Brain microvascular endothelial cell (primary cell): ENCODE measurements around the gene PTGR3.

ENCODE experiments used
- DNase-seq: peaks from one replicate; pipeline ENCODE4 v3.0.0-alpha.2; 2020
- H3K27ac ChIP-seq: fragments of 250-450 bp; sonication (Bioruptor Pico); 2 replicates; pipeline ENCODE4 v1.5.1; 2020; ENCODE audit warnings: mild to moderate bottlenecking, moderate library complexity
- H3K27me3 ChIP-seq: fragments of 250-450 bp; sonication (Bioruptor Pico); replicated peaks from 2 replicates; pipeline ENCODE4 v1.5.1; 2020; ENCODE audit warnings: mild to moderate bottlenecking
- H3K36me3 ChIP-seq: fragments of 250-450 bp; sonication (Bioruptor Pico); replicated peaks from 2 replicates; pipeline ENCODE4 v1.5.1; 2020; ENCODE audit warnings: mild to moderate bottlenecking
- H3K4me3 ChIP-seq: 2 replicates; pipeline ENCODE4 v1.5.1; 2011; ENCODE audit warnings: low read depth, mild to moderate bottlenecking, control low read depth, low read length, moderate library complexity
- in situ Hi-C: cut with HindIII; loops from 2 replicates; pipeline ENCODE4 v1.10.0; 2017; ENCODE audit warnings: low sequenced_read_pairs, low pct_ligation_motif_present
- TF ChIP-seq, protein P1 (sequence below): IDR thresholded peaks from 2 replicates; pipeline ENCODE4 v1.5.1; 2011; ENCODE audit warnings: low read depth, mild to moderate bottlenecking, moderate library complexity, low read length, control low read depth, inconsistent platforms; ENCODE audit errors: missing control alignments

Gene PTGR3

DNA sequence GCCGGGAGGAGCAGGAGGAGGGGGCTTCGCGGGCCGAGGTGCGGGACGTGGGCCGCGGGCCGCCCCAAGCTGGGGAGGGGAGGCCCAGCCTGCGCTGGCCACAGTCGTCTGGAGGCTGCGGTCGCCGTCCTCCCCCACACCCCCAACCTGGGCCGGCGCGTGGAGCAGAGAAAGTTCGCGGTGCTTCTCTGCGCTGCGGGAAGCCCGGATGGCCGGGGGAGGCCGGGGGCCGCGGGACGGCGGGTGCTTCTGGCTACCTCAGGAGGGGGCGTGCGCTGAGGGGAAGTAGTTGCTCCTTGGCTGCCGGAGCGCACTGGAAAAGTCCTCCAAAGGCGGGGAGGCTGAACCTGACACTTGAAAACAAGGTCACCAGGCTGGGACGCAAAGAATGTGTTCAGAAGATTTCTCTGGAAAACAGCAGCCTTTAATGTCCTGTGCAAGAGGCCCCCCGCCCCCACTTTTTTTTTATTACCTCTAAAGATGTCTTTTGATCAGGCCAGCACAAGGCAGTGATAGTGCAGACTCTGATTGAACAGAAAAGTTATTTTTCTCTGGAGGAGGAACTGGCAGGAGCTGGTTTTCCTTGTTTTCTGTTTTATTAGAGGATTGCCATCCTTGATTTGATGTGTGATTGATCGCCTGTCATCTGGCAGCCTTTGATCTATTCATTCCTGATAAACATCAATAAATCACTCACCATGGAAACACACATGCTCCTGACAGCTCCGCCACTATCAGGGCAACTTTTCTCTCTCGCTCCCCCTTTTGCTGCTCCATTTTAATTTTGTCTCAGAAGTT is 3.2 kb upstream of the PTGR3 start:
- H3K27me3 ChIP-seq, result no peaks in the 10 kb centered on the region
- in situ Hi-C loops, result no loop called here
- no peak overlapping the region for H3K27ac ChIP-seq
- H3K36me3 ChIP-seq, result no peaks in the 10 kb centered on the region
- TF ChIP-seq, protein P1, sequence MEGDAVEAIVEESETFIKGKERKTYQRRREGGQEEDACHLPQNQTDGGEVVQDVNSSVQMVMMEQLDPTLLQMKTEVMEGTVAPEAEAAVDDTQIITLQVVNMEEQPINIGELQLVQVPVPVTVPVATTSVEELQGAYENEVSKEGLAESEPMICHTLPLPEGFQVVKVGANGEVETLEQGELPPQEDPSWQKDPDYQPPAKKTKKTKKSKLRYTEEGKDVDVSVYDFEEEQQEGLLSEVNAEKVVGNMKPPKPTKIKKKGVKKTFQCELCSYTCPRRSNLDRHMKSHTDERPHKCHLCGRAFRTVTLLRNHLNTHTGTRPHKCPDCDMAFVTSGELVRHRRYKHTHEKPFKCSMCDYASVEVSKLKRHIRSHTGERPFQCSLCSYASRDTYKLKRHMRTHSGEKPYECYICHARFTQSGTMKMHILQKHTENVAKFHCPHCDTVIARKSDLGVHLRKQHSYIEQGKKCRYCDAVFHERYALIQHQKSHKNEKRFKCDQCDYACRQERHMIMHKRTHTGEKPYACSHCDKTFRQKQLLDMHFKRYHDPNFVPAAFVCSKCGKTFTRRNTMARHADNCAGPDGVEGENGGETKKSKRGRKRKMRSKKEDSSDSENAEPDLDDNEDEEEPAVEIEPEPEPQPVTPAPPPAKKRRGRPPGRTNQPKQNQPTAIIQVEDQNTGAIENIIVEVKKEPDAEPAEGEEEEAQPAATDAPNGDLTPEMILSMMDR, result no peak
- no peak for DNase-seq
- H3K4me3 ChIP-seq, result peak overlapping the region; percentile 67

DNA sequence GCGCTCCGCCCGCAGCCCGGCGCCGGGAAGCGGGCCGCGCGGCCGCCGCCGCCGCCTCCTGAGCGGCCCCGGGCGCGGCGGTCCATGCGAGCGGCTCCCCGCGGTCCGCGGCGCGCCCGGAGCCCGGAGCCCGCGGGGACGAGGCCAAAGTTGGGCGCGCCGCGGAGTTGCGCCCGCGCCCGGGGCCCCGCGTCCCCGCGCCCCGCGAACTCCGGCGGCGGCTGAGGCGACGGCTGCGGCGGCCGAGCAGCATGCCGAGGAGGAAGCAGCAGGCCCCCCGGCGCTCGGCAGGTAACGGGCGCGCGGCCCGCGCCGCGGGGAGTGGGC is 2.6 kb upstream of the PTGR3 start:
- H3K4me3 ChIP-seq, result peak overlapping the region; percentile 67
- DNase-seq, result no peak
- TF ChIP-seq, protein P1, result no peak
- H3K36me3 ChIP-seq, result no peaks in the 10 kb centered on the region
- no peaks in the 10 kb centered on the region for H3K27me3 ChIP-seq
- in situ Hi-C loops, result no loop called here
- H3K27ac ChIP-seq, result no peak overlapping the region

DNA sequence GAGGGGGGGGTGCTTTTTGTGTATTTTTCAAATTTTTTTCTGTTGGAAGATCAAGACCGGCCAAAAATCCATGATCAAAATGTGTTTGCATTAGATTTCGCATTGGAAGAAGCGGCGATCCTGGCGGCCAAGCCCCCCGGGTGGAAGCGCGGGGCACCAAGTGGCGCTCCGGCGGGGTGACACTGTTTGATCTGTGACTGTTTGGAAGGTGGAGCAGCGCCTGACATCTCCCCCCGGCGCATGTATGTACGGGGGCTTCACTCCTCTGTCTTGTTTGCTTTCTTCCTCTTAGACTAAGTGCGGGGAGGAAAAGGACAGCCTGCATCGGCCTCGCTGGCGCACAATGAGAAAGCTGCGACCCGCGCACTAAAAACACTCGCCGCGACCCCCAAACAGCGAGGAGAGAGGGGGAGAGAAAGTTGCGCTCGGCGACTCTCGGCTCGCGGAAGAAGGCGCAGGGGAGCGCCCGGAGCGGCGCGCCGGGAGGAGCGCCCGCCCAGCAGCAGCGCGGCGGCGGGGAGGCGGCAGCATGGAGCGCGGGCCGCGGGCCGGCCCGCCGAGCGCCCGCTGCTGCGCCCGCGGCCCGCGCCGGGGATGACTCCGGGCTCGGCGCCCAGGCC is 2.2 kb upstream of the PTGR3 start:
- Histone ChIP-seq H3K27ac (no peak overlapping the region), H3K4me3 (peak overlapping the region; percentile 84), H3K27me3 (no peaks in the 10 kb centered on the region), H3K36me3 (no peaks in the 10 kb centered on the region)
- in situ Hi-C loops, result no loop called here
- DNase-seq, result no peak
- TF ChIP-seq, protein P1, result no peak

DNA sequence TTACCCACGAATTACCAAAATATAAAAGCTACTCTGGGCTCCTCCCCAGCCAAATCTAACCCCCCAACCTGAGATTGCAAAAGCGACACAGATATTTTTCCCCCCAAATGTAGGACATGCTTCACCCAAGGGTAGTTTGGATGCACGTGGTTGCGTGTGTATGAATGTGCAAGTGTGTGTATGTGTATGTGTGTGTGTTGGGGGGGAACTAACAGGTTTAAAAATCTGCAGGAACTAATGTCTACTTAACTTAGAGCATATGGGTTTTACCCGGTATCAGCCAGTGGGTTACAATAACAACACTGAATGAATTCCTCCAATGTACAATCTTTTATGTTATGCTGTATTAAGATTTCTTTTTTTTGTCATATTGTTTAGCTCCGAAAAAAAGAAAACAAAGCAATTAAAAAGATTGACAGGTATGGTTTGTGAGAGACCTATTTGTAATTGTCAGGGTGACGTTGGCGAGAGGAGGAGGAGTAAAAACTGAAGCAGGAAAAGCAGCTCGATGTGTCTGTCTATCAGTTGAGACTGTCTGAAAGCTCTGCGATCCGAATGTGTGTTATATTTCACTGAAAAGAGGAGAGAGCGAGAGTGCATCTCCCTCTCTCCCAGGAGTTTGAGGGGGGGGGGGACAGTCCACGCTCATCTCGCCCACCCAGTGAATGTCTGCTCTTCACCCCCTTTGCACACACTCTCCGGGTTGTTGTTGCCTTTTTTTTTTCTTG is 1.5 kb upstream of the PTGR3 start, which contains the start of gene TSHZ1:
TSHZ1 (plus strand) TSS at position 524 of the 728 bp plus-strand sequence. CDS start 1,080 bp downstream, outside the sequence.
- H3K27ac ChIP-seq, result peak within 1 kb of the TSS; percentile 66
- no peaks in the 10 kb centered on the region for H3K27me3 ChIP-seq
- DNase-seq, result peak; percentile 81
- TF ChIP-seq, protein P1, result no peak
- H3K36me3 ChIP-seq, result no peaks in the 10 kb centered on the region
- H3K4me3 ChIP-seq, result peak within 1 kb of the TSS; percentile 84
- in situ Hi-C loops, result no loop called here

DNA sequence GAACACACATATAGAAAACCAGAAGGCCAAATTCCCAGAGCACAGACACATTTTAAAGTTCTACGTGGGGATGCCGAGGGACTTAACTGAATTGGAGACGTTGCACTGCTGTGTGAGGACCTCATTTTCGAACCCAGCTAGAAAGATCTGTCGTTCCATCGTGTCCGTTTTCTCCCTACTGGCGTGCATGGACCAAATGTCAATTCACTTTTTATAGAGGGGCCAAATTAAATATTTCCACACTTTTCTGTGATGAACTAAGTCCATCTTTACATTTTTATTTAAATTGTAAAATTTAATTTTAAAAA is 966 bp upstream of the PTGR3 start:
- Histone ChIP-seq H3K27ac (peak overlapping the region; percentile 66), H3K4me3 (peak overlapping the region; percentile 84), H3K27me3 (no peaks in the 10 kb centered on the region), H3K36me3 (no peaks in the 10 kb centered on the region)
- no peak for DNase-seq
- TF ChIP-seq, protein P1, result no peak
- in situ Hi-C loops, result no loop called here
